MCF 10A (cell line): ENCODE measurements around the gene CCDC61. TPM values are rescaled to one million over a fixed set of nuclear protein-coding genes. Genes with fewer than 3 reads are reported as not detected.

Experiments
- BruUV-seq: library from RNA; stranded (reverse); fragments of 400-500 nt; replicated peaks from 2 replicates; lab custom pipeline; 2021; lab: Mats Ljungman, UMichigan
- CTCF ChIA-PET: fragments of 300-600 bp; sonication (Branson Sonifier 250); formaldehyde crosslinking; extraction: SDS; loops from one replicate; lab custom pipeline; 2021; ENCODE audit warnings: antibody characterized with exemption, inconsistent platforms; lab: Yijun Ruan, JAX
- POLR2A ChIA-PET: fragments of 300-600, 350-650 bp; sonication (Branson Sonifier 250); formaldehyde crosslinking; extraction: SDS; loops from one replicate; lab custom pipeline; 2020; ENCODE audit warnings: antibody characterized with exemption, inconsistent platforms; lab: Yijun Ruan, JAX
- DNase-seq: peaks from one replicate; pipeline ENCODE4 v3.0.0-alpha.2; 2018; ENCODE audit not compliant: unreplicated experiment
- H3K27ac Mint-ChIP-seq: one replicate; pipeline ENCODE4 v1.8.0; 2022; ENCODE audit warnings: mild to moderate bottlenecking, low read depth, mixed read lengths; ENCODE audit not compliant: unreplicated experiment
- H3K27me3 Mint-ChIP-seq: one replicate; pipeline ENCODE4 v1.8.0; 2022; ENCODE audit warnings: mixed read lengths; ENCODE audit not compliant: insufficient read depth, unreplicated experiment
- H3K36me3 Mint-ChIP-seq: one replicate; pipeline ENCODE4 v1.8.0; 2022; ENCODE audit warnings: mild to moderate bottlenecking, moderate library complexity, mixed read lengths; ENCODE audit not compliant: insufficient read depth, unreplicated experiment
- H3K4me1 Mint-ChIP-seq: one replicate; pipeline ENCODE4 v1.8.0; 2022; ENCODE audit warnings: mixed read lengths; ENCODE audit not compliant: insufficient read depth, unreplicated experiment
- H3K4me3 Mint-ChIP-seq: one replicate; pipeline ENCODE4 v1.8.0; 2022; ENCODE audit warnings: mild to moderate bottlenecking, moderate library complexity, mixed read lengths; ENCODE audit not compliant: unreplicated experiment
- H3K9me3 Mint-ChIP-seq: one replicate; pipeline ENCODE4 v1.8.0; 2022; ENCODE audit warnings: mixed read lengths; ENCODE audit not compliant: unreplicated experiment
- CTCF ChIP-seq: fragments of 200-600 bp; IDR thresholded peaks from one replicate; pipeline ENCODE4 v1.8.0; 2022; ENCODE audit warnings: antibody characterized with exemption, mild to moderate bottlenecking; ENCODE audit not compliant: unreplicated experiment
- intact Hi-C: fragments of 100-400 bp; cut with micrococcal nuclease; formaldehyde crosslinking; loops from 2 replicates; pipeline ENCODE4 v1.14.1; 2022
- total RNA-seq: library from RNA; stranded (reverse); gene quantifications from 2 replicates; pipeline ENCODE4 v1.2.3, GENCODE V29; 2022

The CCDC61 gene
- total RNA-seq, 1 experiment from 2014 or later: 18.9 TPM

- H3K27ac Mint-ChIP-seq: no peak overlapping the region
- intact Hi-C loops: no loop called here
- no peaks in the 10 kb centered on the region for H3K36me3 Mint-ChIP-seq
- H3K27me3 Mint-ChIP-seq: peaks cover 63% of the 10 kb centered on the region
- DNase-seq: no peak
- BruUV-seq: no TSS peak
- no peaks in the 10 kb centered on the region for H3K9me3 Mint-ChIP-seq
- POLR2A ChIA-PET: interaction anchor here (0.7 kb wide), 1 partner anchor 24 kb away, joined by 4 read pairs; the partner anchor contains the start of gene CCDC61
- CTCF ChIA-PET: interaction anchor here (0.6 kb wide), 1 partner anchor 42 kb away, joined by 3 read pairs; no protein-coding TSS in a partner anchor
- no peak for TF ChIP-seq CTCF
- H3K4me3 Mint-ChIP-seq: no peak overlapping the region
- peaks cover 11% of the 10 kb centered on the region for H3K4me1 Mint-ChIP-seq
These were observed 23.9 kb upstream of the CCDC61 start for GRCh38 chr19:45971260-45971902.

- BruUV-seq: no TSS peak
- POLR2A ChIA-PET: no interaction called here
- Mint-ChIP-seq H3K4me3 (no peak overlapping the region), H3K27me3 (peaks cover 55% of the 10 kb centered on the region), H3K4me1 (peaks cover 11% of the 10 kb centered on the region), H3K9me3 (no peaks in the 10 kb centered on the region), H3K36me3 (no peaks in the 10 kb centered on the region), H3K27ac (no peak overlapping the region)
- no peak for DNase-seq
- intact Hi-C loops: no loop called here
- TF ChIP-seq CTCF: no peak
- CTCF ChIA-PET: no interaction called here
These were observed 23.0 kb upstream of the CCDC61 start for GRCh38 chr19:45972081-45972946.

- intact Hi-C loops: no loop called here
These were observed 22.2 kb upstream of the CCDC61 start for GRCh38 chr19:45972947-45973540.

More at GRCh38 chr19:45972947-45973540, 22.2 kb upstream of the CCDC61 start:
- POLR2A ChIA-PET: no interaction called here
- peaks cover 11% of the 10 kb centered on the region for H3K4me1 Mint-ChIP-seq
- TF ChIP-seq CTCF: no peak
- no peaks in the 10 kb centered on the region for H3K9me3 Mint-ChIP-seq
- no peak overlapping the region for H3K27ac Mint-ChIP-seq
- DNase-seq: no peak
- H3K4me3 Mint-ChIP-seq: no peak overlapping the region
- H3K36me3 Mint-ChIP-seq: no peaks in the 10 kb centered on the region
- peaks cover 48% of the 10 kb centered on the region for H3K27me3 Mint-ChIP-seq
- BruUV-seq: no TSS peak
- CTCF ChIA-PET: no interaction called here
